ENCODE data around the gene NCKAP5. TPM values are rescaled to one million over a fixed set of nuclear protein-coding genes. Genes with fewer than 3 reads are reported as not detected.

Gene NCKAP5
- total and polyA plus RNA-seq, 2 of the 8 experiments (the other 6 are each of a cell fraction or from before 2014, with no cell fraction given): 0.27 to 0.86 TPM

DNA sequence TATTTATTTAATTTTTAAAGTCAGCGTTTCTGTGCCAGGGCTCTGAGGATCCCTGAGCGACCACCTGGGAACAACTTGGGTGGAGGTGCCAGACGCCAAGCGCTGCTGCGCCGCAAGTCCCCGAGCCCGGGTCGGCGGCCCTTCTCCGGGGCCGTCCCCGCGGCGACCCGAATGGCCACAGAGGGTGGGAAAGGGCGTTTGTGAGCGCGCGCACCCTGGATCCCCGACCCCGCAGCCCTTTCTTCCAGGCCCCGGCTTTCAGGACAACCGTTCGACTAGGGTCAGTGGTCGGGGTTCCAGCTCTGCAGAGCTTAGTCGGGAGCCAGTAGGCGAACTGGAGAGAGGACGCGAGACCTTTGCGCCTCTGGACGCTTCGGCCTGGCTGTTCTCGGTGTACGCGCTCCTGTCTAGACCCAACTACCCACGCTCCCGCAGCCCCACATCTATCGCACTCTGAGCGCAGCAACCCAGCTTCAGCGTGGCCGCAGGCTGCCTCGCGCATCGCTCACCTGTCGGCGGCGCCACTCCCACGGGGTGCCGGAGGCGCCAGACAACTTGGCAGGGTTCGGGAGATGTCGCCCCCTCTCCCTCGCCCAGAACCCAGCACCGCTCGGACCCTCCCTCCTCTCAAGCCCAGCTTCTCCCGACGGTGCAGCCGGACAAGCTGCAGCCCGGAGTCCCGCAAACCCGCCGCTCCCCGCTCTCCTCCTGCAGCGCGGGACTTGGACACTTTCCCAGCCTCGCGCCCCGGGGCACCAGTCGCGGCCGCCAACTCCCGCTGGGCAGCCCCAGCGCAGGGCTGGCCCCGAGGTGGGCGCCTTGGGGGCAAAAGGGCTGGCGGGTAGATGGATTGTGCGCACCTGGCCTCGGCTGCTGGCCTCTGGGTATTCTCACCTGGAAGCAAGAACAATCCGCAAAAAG, 899.0 kb downstream of the NCKAP5 start (continued):
- TF ChIP-seq RAD21 (IDR thresholded peaks at IDR 0.05 in 1 of 2, conservative IDR thresholded peaks at IDR 0.05 in 1 of 2; ENCODE audit: low read depth in 2 of 2, low read length in 2 of 2): peak; percentile 48 to 51
- TF ChIP-seq CBX5 (IDR thresholded peaks at IDR 0.05; ENCODE audit: low read depth, low read length): no peak
- no peak for TF ChIP-seq SRF (IDR thresholded peaks at IDR 0.05; ENCODE audit: low read depth, low read length)
- no peak for TF ChIP-seq NANOG (IDR thresholded peaks at IDR 0.05; ENCODE audit: insufficient read depth, low read depth, low read length, poor library complexity, severe bottlenecking)
- TF ChIP-seq SUZ12 (IDR thresholded peaks at IDR 0.05; ENCODE audit: low read length): peak; percentile 90
- TF ChIP-seq POU5F1 (IDR thresholded peaks at IDR 0.05; ENCODE audit: low read depth, low read length): no peak
- TF ChIP-seq, protein P1, sequence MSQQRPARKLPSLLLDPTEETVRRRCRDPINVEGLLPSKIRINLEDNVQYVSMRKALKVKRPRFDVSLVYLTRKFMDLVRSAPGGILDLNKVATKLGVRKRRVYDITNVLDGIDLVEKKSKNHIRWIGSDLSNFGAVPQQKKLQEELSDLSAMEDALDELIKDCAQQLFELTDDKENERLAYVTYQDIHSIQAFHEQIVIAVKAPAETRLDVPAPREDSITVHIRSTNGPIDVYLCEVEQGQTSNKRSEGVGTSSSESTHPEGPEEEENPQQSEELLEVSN (IDR thresholded peaks at IDR 0.05): peak; percentile 13; the same call in 1 of the 2 replicates
- TF ChIP-seq, protein P2, sequence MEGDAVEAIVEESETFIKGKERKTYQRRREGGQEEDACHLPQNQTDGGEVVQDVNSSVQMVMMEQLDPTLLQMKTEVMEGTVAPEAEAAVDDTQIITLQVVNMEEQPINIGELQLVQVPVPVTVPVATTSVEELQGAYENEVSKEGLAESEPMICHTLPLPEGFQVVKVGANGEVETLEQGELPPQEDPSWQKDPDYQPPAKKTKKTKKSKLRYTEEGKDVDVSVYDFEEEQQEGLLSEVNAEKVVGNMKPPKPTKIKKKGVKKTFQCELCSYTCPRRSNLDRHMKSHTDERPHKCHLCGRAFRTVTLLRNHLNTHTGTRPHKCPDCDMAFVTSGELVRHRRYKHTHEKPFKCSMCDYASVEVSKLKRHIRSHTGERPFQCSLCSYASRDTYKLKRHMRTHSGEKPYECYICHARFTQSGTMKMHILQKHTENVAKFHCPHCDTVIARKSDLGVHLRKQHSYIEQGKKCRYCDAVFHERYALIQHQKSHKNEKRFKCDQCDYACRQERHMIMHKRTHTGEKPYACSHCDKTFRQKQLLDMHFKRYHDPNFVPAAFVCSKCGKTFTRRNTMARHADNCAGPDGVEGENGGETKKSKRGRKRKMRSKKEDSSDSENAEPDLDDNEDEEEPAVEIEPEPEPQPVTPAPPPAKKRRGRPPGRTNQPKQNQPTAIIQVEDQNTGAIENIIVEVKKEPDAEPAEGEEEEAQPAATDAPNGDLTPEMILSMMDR (IDR thresholded peaks at IDR 0.05; ENCODE audit: control extremely low read depth in 1 of 3, insufficient read depth in 1 of 3, low read depth in 1 of 3, low read length in 3 of 3): peak; percentile 53 to 62 (median 54)
- TF ChIP-seq TBP (IDR thresholded peaks at IDR 0.05; ENCODE audit: low read depth, low read length): no peak
